K562 (cell line): ENCODE data around the gene GLE1. TPM values are rescaled to one million over a fixed set of nuclear protein-coding genes. Genes with fewer than 3 reads are reported as not detected.

Experiments
- ARID4B ChIP-seq: sonication (generic); formaldehyde crosslinking; IDR thresholded peaks from 2 replicates; pipeline ENCODE4 v1.8.0; 2022; ENCODE audit warnings: mild to moderate bottlenecking, missing genetic modification reagents
- CSDE1 ChIP-seq, 2 experiments: fragments of 450-650 bp; IDR thresholded peaks; 2 replicates each; pipeline ENCODE4 v1.6.1; 2016; ENCODE audit warnings: mild to moderate bottlenecking in 1 of 2
- DNMT1 ChIP-seq: fragments of 450-650 bp; IDR thresholded peaks from 2 replicates; pipeline ENCODE4 v1.6.1; 2016; ENCODE audit warnings: antibody characterized with exemption, mild to moderate bottlenecking
- EZH2 ChIP-seq: IDR thresholded peaks from 2 replicates; pipeline ENCODE4 v1.6.1; 2012; ENCODE audit warnings: low read depth, mild to moderate bottlenecking, inconsistent platforms, low read length, borderline replicate concordance
- HES1 ChIP-seq: fragments of 450-650 bp; IDR thresholded peaks from 2 replicates; pipeline ENCODE4 v1.6.1; 2016; ENCODE audit warnings: low read depth, mild to moderate bottlenecking, moderate library complexity
- HSF4 ChIP-seq: fragments of 250-450 bp; sonication (Bioruptor Pico); IDR thresholded peaks from 2 replicates; pipeline ENCODE4 v2.1.2; 2022; ENCODE audit warnings: mild to moderate bottlenecking, moderate library complexity, borderline replicate concordance
- ID3 ChIP-seq, 2 experiments: fragments of 250-450 bp in 1 of 2; fragments of 450-650 bp in 1 of 2; sonication (Bioruptor Pico) in 1 of 2; IDR thresholded peaks; 2 replicates each; pipeline versions ENCODE4 v1.6.1 to v1.8.0; 2016 to 2021; ENCODE audit warnings: mild to moderate bottlenecking in 2 of 2, moderate library complexity in 2 of 2, missing compliant biosample characterization in 1 of 2, missing genetic modification characterization in 1 of 2
- MAFF ChIP-seq: IDR thresholded peaks from 2 replicates; pipeline ENCODE4 v1.6.1; 2012; ENCODE audit warnings: low read length, improper control_type of control experiment
- MAZ ChIP-seq, 2 experiments: fragments of 450-650 bp in 1 of 2; sonication (generic) in 1 of 2; formaldehyde crosslinking; IDR thresholded peaks in 1 of 2; conservative IDR thresholded peaks in 1 of 2; 2 replicates each; pipeline versions ENCODE4 v1.4.0 to v1.5.0; 2020; ENCODE audit warnings: mild to moderate bottlenecking in 1 of 2, missing genetic modification reagents in 1 of 2
- MTA3 ChIP-seq: fragments of 450-650 bp; formaldehyde crosslinking; IDR thresholded peaks from 2 replicates; pipeline ENCODE4 v1.6.1; 2017; ENCODE audit warnings: mild to moderate bottlenecking, borderline replicate concordance
- MYNN ChIP-seq, 2 experiments: sonication (generic); formaldehyde crosslinking in 1 of 2; IDR thresholded peaks; 2 replicates each; pipeline versions ENCODE4 v1.5.0 to v1.6.1; 2016 to 2020; ENCODE audit warnings: antibody characterized with exemption in 1 of 2, missing genetic modification reagents in 1 of 2
- RNF2 ChIP-seq: sonication (generic); IDR thresholded peaks from 2 replicates; pipeline ENCODE4 v1.6.1; 2016
- SMAD4 ChIP-seq: fragments of 250-450 bp; sonication (Bioruptor Pico); conservative IDR thresholded peaks from 2 replicates; pipeline ENCODE4 v1.8.0; 2021; ENCODE audit warnings: inconsistent platforms, mild to moderate bottlenecking, moderate library complexity
- SMARCE1 ChIP-seq: fragments of 450-650 bp; IDR thresholded peaks from 2 replicates; pipeline ENCODE4 v1.7.1; 2016; ENCODE audit warnings: mild to moderate bottlenecking
- XRCC5 ChIP-seq: fragments of 200-400 bp; formaldehyde crosslinking; IDR thresholded peaks from 2 replicates; pipeline ENCODE4 v1.6.1; 2017; ENCODE audit warnings: low read depth, mild to moderate bottlenecking, low read length
- ZKSCAN1 ChIP-seq: fragments of 150-350 bp; IDR thresholded peaks from 2 replicates; pipeline ENCODE4 v1.6.1; 2016; ENCODE audit warnings: low read depth, low read length
- ZNF3 ChIP-seq: fragments of 250-450 bp; sonication (Bioruptor Pico); IDR thresholded peaks from 2 replicates; pipeline ENCODE4 v1.5.0; 2021; ENCODE audit warnings: mild to moderate bottlenecking, moderate library complexity
- ZNF41 ChIP-seq: fragments of 250-450 bp; sonication (Bioruptor Pico); conservative IDR thresholded peaks from 2 replicates; pipeline ENCODE4 v1.4.0; 2020; ENCODE audit warnings: mild to moderate bottlenecking
- polyA plus RNA-seq, 8 experiments: library from polyadenylated mRNA; depleted of rRNA in 4 of 8; stranded (reverse) in 5 of 8; unstranded in 3 of 8; fragments of >200 nt; fragmentation: Nextera tagmentation in 2 of 8; fragmentation: Illumina TruSeq in 1 of 8; extraction: Ambion mirVana in 2 of 8; extraction: Trizol in 1 of 8; gene quantifications; 2 replicates each; pipeline versions ENCODE4 v1.2.1 to v1.2.3, GENCODE V29; 2011 to 2014; ENCODE audit warnings: inconsistent platforms in 1 of 8, missing spikeins in 1 of 8
- total RNA-seq, 7 experiments: library from RNA; depleted of rRNA in 6 of 7; stranded (reverse); fragments of >200 nt in 6 of 7; fragmentation: Illumina TruSeq in 2 of 7; extraction: Trizol in 2 of 7; gene quantifications; 2 replicates each; pipeline versions ENCODE4 v1.2.1 to v1.2.3, GENCODE V29; 2011 to 2021; ENCODE audit warnings: low replicate concordance in 1 of 7
- TF ChIP-seq, protein P1 (sequence below): fragments of 250-450 bp; sonication (Bioruptor Pico); IDR thresholded peaks from 2 replicates; pipeline ENCODE4 v1.5.0; 2022; ENCODE audit warnings: mild to moderate bottlenecking

The GLE1 gene
- total and polyA plus RNA-seq, 9 of the 15 experiments (the other 6 are each of a cell fraction or from before 2014, with no cell fraction given), result 15.9 to 44.8 (median 37.6) TPM

DNA sequence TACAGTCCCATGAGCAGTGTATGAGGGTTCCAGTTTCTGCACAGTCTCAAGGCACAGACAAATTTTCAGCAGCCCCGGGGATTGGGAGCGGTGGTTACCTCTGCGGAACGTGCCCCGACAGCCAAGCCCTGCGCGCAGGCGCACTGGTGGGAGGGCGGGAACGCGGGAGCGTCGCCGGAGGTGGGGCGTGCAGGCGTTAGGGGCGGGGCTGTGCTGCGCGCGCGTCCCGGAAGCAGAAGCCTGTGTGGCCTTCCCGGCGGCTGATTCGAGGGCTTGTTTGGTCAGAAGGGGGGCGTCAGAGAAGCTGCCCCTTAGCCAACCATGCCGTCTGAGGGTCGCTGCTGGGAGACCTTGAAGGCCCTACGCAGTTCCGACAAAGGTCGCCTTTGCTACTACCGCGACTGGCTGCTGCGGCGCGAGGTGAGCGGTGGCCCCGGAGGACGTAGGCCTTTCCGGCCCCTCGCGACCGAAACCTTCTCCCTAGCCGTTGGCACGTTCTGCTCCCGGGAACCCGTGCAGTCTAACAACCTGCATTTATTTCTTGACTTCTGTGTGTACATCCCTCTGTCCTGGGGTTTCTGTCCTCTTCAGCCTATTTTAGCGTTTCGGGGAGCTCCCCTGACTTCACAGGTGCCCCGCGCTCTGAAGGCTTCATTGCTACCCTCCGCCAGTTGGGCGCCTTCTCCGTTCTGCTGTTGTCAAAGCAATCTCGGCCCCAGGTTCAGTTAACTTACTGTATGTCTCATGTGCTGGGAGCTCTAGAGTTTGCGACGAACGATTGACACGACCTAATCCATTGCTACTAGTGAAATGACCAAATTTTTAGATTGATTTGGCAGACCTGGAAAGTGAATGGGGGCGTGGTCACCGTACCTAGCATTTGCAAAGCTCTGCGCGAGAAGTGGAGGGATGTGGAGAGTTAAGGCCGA lies at the start of gene GLE1 (continued):
- TF ChIP-seq, protein P1, sequence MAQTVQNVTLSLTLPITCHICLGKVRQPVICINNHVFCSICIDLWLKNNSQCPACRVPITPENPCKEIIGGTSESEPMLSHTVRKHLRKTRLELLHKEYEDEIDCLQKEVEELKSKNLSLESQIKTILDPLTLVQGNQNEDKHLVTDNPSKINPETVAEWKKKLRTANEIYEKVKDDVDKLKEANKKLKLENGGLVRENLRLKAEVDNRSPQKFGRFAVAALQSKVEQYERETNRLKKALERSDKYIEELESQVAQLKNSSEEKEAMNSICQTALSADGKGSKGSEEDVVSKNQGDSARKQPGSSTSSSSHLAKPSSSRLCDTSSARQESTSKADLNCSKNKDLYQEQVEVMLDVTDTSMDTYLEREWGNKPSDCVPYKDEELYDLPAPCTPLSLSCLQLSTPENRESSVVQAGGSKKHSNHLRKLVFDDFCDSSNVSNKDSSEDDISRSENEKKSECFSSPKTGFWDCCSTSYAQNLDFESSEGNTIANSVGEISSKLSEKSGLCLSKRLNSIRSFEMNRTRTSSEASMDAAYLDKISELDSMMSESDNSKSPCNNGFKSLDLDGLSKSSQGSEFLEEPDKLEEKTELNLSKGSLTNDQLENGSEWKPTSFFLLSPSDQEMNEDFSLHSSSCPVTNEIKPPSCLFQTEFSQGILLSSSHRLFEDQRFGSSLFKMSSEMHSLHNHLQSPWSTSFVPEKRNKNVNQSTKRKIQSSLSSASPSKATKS (CRISPR knock-in tag), result no peak
- TF ChIP-seq RNF2 (0 out of 2 replicates have a peak, but pooled peaks have one; percentile 25), DNMT1 (no peak), EZH2 (no peak), ZKSCAN1 (0 out of 2 replicates have a peak, but pooled peaks have one; percentile 19), SMARCE1 (peak; percentile 26; the same call in 1 of the 2 replicates), SMAD4 (CRISPR knock-in tag) (0 out of 2 replicates have a peak, but pooled peaks have one; percentile 28), ARID4B (CRISPR knock-in tag) (peak; percentile 92), HES1 (no peak), MAZ (CRISPR knock-in tag; conservative IDR thresholded peaks at IDR 0.05 in 1 of 2, IDR thresholded peaks at IDR 0.05 in 1 of 2) (peak; percentile 67 to 81; a peak in 3 of 4 replicates), ZNF3 (CRISPR knock-in tag) (no peak), ID3 (CRISPR knock-in tag; IDR thresholded peaks at IDR 0.05) (no peak), ID3 (tag; IDR thresholded peaks at IDR 0.05) (peak; percentile 24; the same call in 1 of the 2 replicates), MYNN (IDR thresholded peaks at IDR 0.05) (peak; percentile 11; the same call in 1 of the 2 replicates), MYNN (CRISPR knock-in tag; IDR thresholded peaks at IDR 0.05) (no peak), ZNF41 (no peak), HSF4 (no peak), XRCC5 (no peak), MAFF (no peak), MTA3 (peak; percentile 62; the same call in 1 of the 2 replicates), CSDE1 (IDR thresholded peaks at IDR 0.05) (0 out of 4 replicates have a peak, but pooled peaks of 1 of the 2 experiments have one; percentile 17)
